HG03103 (cell line): Measurements from ENCODE around the gene GRIK3.
"Not testable (repeated sequence)": the region's sequence is repeated elsewhere in the genome, so short reads cannot be mapped to it uniquely, and the experiment has no call there.

Experiments
- ATAC-seq: cut with Tn5 transposase; IDR thresholded peaks from one replicate; pipeline ENCODE4 v1.9.1; 2021; ENCODE audit warnings: low read depth; ENCODE audit not compliant: unreplicated experiment

The GRIK3 gene

GRCh38 chr1:36773827-36774541 lies 260.3 kb downstream of the GRIK3 start:
- no peak for ATAC-seq

DNA sequence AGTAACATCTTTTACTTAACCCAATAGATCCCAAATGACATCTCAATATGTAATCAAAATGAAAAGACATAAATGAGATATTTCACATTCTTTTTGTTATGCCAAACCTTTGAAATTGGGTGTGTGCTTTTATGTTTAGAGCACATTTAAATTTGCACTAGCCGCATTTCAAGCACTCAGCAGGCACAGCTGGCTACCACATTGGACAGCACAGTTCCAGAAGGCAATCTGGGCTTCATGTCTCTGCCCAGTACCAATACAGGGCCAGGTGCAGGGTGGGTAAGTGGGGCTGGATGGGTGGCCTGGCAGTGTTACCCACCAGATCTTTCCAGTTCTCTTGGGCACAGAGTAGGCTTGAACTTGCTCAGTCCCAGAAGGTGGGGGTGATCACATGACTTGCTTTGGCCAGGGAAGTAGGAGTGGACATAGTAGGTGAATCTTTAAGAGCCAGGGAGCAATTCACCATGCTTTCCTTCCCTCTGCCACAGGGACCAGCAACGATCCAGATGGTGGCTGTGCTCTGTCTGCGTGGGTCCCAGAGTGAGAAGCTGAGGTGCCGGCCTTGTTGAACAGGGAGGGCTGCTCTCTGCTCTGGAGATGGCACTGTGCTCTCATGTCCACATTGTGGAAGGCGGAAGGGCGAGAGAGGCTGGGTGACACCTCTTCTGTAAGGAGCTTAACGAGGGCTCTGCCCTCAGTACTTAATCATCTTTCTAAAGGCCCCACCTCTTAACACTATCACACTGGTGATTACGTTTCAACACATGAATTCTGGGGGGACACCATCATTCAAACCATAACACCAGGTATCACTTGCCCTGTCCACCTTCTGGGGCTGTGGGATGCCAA lies 261.4 kb downstream of the GRIK3 start:
- no peak for ATAC-seq

GRCh38 chr1:36771660-36772284 lies 262.5 kb downstream of the GRIK3 start:
- no peak for ATAC-seq

- no peak for ATAC-seq
Observed at GRCh38 chr1:36771240-36771639, 263.1 kb downstream of the GRIK3 start.

GRCh38 chr1:36769886-36770830 lies 264.2 kb downstream of the GRIK3 start:
- ATAC-seq, result no peak

- no peak for ATAC-seq
Observed at GRCh38 chr1:36768486-36769178, 265.7 kb downstream of the GRIK3 start.

- not testable (repeated sequence) for ATAC-seq
Observed at GRCh38 chr1:36767429-36767828, 266.9 kb downstream of the GRIK3 start.

- no peak for ATAC-seq
Observed at GRCh38 chr1:36766481-36766880, 267.8 kb downstream of the GRIK3 start.

- no peak for ATAC-seq
Observed at GRCh38 chr1:36765785-36766300, 268.5 kb downstream of the GRIK3 start.

- no peak for ATAC-seq
Observed at GRCh38 chr1:36764798-36765197, 269.5 kb downstream of the GRIK3 start.

DNA sequence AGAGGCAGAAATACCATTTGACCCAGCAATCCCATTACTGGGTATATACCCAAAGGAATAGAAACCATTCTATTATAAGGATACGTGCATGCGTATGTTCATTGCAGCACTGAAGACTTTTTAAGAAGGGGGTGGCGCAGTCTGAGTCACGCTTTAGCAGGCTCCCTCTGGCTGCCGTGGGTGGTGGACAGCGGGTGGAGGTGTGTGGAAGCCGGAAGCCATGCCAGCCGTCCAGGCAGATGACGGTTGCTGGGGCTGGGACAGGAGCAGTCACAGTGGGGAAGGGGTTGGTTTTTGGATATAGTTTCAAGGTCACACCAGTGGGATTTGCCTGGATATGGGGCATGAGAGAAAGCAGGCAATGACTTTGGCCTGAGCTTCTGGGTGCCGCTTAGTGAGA lies 270.5 kb downstream of the GRIK3 start:
- no peak for ATAC-seq

DNA sequence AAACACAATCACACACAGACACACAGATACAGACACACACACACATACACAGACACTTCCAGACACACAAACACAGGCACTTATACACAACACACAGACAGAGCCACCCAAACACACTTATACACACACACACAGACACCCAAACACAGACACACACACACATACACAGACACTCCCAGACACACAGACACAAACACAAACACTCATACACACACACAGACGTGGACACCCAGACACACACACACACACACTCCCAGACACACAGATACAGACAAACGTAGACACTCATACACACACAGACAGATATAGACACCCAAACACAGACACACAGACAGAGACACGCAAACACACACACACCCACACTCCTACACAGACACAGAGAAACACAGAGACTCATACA lies 272.1 kb downstream of the GRIK3 start:
- no peak for ATAC-seq

- ATAC-seq, result no peak
Observed at GRCh38 chr1:36761113-36761512, 273.2 kb downstream of the GRIK3 start.

- ATAC-seq, result no peak
Observed at GRCh38 chr1:36760081-36760480, 274.2 kb downstream of the GRIK3 start.

DNA sequence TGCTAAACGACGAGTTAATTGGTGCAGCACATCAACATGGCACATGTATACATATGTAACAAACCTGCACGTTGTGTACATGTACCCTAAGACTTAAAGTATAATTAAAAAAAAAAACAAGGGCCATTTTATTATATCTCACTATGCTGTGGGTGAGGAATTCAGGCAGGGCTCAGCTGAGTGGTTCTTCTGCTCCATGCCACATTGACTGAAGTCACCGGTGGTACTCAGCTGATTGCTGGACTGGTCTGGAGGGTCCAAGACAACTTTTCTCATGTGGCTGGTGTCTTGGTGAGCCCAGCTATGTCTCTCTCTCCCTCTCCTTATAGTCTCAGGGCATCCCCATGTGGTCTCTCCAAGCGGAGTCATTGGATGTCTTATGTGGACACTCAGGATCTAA lies 275.0 kb downstream of the GRIK3 start:
- no peak for ATAC-seq

GRCh38 chr1:36755303-36756230 lies 278.7 kb downstream of the GRIK3 start:
- no peak for ATAC-seq

DNA sequence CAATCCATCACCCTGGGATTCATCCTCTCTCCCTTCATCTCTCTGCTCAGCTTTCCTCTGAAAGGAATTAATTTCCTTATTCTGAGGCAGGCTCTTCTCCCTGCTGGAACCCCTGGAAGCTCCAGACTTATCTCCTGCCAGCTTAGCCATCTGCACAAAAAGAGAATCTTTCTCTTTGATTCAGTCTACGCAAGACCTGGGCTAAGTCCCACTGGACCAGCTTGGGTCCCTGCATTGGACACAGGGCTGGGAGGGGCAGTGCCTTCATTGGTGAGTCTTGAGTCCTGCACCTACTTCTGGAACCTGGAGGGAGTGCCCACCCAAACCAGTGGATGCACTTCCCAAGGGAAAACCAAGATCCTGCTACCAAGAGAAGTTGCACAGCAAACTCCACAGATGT lies 279.9 kb downstream of the GRIK3 start:
- no peak for ATAC-seq

- ATAC-seq, result no peak
Observed at GRCh38 chr1:36753451-36753850, 280.9 kb downstream of the GRIK3 start.
